Measurements from ENCODE around the gene KCNJ18.
"Not testable (repeated sequence)": the region's sequence is repeated elsewhere in the genome, so short reads cannot be mapped to it uniquely, and the experiment has no call there.

Gene KCNJ18

GRCh38 chr17:21671871-21672270 lies 20.5 kb upstream of the KCNJ18 start:
- DNase-seq = not testable (repeated sequence)

DNA sequence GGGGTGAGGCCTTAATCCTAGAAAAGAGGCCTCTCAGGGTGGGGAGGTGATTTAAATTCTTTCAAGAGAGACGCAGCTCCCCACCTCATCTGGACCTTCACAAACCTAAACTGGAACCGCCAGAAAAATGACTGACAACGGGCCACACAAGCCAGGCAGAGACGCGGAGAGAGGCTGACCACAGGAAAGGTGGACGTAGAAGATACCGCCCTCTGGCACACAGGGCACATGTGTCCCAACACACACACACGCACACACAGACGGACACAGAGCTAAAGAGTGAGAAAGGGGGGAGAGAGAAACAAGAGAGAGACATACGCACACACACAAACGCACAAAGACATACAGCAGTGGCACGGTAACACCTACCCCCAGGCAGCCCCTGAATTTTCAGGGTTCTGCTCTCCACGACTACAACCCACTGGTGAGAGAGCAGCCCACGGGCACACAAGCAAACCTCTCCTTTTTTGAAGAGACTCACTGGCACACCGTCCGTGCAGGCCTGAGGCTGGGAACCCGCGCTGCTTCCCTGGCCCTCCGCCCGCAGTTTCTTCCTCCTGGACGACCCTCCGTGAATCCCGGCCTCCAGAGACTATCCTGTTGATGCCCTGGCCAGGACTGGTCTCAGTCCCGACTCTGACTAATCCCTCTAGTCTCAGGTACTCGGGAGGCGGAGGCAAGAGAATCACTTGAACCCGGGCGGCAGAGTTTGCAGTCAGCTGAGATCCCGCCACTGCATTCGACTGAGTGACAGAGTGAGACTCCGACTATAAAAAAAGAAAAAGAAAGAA lies 18.7 kb upstream of the KCNJ18 start:
- not testable (repeated sequence) for DNase-seq

DNA sequence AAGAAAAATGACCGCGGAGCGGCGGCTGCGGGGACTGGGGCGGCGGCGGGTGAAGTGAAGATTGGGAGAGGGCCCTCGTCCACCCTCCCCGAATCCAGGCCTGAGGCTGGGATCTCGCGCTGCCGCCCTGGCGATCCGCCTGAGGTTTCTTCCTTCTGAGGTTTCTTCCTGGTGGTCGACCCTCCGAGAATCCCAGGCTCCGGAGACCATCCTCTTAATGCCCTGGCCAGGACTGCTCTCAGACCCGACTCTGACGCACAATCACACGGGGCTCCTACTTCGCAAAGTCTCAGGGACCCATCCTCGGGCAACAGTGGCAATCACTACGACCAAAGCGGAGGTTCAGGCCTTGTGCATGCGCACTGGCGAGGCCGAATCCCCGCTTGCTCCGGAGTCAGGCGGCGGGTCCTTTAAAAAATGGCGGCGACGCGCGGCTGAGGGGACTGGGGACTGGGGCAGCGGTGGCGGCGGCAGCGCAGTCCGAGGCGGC lies 18.0 kb upstream of the KCNJ18 start:
- DNase-seq = no peak

- DNase-seq = not testable (repeated sequence)
Measured at GRCh38 chr17:21674891-21675738, 17.2 kb upstream of the KCNJ18 start.

DNA sequence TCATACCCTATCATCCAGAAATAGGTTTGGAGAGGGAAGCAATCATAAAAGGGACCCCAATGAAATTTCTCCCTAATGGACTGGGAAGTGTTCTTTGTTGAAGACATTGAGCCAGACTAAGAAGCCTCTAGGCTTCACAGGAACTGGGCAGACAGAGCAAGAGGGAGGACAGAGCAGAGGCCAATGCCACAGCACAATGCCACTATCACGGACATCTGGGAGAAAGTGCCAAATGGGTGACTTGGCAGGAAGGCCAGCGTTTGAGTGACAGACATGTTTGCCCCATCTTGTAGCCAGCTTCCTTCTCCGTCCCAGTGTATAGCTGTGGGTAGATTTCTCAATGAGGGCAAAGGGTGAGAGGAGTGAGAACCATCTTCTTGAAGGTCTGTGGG lies 16.6 kb upstream of the KCNJ18 start:
- DNase-seq = not testable (repeated sequence)

- DNase-seq = no peak
Measured at GRCh38 chr17:21676281-21677111, 15.8 kb upstream of the KCNJ18 start.

- DNase-seq = no peak
Measured at GRCh38 chr17:21677126-21677910, 15.0 kb upstream of the KCNJ18 start.

DNA sequence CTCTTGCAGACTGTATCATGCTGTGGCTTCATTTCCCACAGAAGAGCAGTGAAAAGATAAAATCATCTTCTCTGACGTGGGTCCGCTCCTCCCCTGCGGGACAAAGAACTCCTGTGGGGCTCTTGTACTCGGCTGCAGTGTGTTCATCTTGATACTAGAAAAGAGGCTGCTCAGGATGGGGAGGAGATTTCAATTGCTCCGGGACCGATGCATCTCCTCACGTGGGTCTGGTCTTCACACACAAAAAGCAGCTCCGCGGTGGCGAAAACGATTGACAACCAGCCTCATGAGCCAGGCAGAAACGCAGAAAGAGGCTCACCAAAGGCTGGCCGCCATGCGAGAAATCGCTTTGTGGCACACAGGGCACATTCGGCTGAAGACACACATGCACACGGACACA lies 14.4 kb upstream of the KCNJ18 start:
- no peak for DNase-seq

DNA sequence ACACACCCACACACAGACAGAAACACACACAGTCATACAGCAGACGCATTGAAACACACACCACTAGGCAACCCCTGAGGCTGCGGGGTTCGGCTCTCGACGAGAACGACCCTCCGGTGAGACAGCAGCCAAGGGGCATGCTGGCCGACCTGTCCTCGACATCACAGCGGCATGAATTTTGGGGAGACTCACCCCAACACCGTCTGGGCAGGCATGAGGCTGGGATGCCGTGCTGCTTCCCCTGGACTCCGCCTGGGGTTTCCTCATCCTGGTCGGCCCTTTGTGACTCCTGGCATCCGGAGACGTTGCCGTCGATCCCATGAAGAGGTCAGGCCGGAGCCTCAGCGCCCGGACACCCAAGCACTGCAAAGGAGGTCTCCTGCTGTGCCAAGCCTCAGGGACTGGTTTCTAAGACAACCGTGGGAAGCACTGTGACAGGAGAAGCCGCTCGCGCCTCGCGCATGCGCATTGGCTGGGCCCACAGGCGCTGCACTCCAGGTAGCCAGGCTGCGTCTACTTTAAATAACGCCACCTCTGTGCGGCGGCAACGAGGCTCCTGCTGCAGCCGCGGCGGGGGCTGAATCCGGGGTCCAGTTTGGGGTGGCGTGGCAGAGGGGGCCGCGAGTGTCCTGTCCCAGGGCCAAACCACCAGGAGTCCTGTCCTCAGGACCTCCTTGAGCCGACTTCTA lies 13.8 kb upstream of the KCNJ18 start:
- no peak for DNase-seq

GRCh38 chr17:21679256-21680146 lies 12.8 kb upstream of the KCNJ18 start:
- no peak for DNase-seq

DNA sequence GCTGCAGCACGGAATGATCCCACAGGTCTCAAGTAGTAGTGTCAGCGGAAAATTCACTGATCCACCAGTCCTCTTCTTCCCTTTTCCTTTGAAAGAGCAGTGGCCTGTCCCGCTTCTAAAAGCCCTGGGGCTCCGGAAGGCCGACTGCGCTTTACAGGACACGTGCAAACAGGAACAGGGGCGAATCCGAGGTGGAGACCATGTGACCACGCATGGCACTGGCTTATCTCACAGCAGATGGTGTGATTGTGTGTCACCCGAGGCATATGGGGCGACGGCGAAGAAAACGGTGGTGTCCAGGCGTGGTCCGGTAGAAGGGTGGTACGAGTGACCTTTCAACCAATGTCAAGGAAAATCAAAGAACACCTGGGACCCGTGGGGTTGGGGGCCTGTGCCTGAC lies 12.0 kb upstream of the KCNJ18 start:
- DNase-seq = no peak

- not testable (repeated sequence) for DNase-seq
Measured at GRCh38 chr17:21680850-21681351, 11.4 kb upstream of the KCNJ18 start.

DNA sequence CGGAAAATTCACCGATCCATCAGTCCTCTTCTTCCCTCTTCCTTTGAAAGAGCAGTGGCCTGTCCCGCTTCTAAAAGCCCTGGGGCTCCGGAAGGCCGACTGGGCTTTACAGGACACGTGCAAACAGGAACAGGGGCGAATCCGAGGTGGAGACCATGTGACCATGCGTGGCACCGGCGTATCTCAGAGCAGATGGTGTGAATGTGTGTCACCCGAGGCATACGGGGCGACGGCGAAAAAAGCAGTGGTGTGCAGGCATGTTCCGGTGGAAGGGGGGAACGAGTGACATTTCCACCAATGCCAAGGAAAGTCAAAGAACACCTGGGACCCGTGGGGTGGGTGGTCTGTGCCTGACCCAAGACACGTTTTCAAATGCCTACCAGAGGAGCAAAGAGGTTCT lies 10.7 kb upstream of the KCNJ18 start:
- DNase-seq = not testable (repeated sequence)

GRCh38 chr17:21682130-21682529 lies 10.2 kb upstream of the KCNJ18 start:
- DNase-seq = not testable (repeated sequence)

DNA sequence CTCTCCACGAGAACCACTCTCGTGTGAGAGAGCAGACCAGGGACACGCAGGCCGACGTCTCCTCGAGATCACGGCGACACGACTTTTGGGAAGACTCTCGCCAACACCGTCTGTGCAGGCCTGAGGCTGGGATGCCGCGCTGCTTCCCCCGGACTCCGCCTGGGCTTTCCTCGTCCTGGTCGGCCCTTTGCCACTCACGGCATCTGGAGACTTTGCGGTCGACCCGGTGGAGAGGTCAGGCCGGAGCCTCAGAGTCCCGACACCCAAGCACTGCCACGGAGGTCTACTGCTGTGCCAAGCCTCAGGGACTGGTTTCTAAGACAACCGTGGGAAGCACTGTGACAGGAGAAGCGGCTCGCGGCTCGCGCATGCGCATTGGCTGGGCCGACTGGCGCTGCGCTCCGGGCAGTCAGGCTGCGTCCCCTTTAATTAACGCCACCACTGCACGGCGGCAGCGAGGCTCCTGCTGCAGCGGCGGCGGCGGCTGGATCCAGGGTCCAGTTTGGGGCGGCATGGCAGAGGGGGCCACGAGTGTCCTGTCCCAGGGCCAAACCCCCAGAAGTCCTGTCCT lies 9.1 kb upstream of the KCNJ18 start:
- not testable (repeated sequence) for DNase-seq

DNA sequence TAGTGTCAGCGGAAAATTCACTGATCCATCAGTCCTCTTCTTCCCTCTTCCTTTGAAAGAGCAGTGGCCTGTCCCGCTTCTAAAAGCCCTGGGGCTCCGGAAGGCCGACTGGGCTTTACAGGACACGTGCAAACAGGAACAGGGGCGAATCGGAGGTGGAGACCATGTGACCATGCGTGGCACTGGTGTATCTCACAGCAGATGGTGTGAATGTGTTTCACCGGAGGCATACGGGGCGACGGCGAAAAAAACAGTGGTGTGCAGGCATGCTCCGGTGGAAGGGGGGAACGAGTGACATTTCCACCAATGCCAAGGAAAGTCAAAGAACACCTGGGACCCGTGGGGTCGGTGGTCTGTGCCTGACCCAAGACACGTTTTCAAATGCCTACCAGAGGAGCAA lies 8.4 kb upstream of the KCNJ18 start:
- DNase-seq = not testable (repeated sequence)

DNA sequence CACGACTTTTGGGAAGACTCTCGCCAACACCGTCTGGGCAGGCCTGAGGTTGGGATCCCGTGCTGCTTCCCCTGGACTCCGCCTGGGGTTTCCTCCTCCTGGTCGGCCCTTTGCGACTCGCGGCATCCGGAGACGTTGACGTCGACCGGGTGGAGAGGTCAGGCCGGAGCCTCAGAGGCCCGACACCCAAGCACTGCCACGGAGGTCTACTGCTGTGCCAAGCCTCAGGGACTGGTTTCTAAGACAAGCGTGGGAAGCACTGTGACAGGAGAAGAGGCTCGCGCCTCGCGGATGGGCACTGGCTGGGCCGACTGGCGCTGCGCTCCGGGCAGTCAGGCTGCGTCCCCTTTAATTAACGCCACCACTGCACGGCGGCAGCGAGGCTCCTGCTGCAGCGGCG lies 7.9 kb upstream of the KCNJ18 start:
- not testable (repeated sequence) for DNase-seq

DNA sequence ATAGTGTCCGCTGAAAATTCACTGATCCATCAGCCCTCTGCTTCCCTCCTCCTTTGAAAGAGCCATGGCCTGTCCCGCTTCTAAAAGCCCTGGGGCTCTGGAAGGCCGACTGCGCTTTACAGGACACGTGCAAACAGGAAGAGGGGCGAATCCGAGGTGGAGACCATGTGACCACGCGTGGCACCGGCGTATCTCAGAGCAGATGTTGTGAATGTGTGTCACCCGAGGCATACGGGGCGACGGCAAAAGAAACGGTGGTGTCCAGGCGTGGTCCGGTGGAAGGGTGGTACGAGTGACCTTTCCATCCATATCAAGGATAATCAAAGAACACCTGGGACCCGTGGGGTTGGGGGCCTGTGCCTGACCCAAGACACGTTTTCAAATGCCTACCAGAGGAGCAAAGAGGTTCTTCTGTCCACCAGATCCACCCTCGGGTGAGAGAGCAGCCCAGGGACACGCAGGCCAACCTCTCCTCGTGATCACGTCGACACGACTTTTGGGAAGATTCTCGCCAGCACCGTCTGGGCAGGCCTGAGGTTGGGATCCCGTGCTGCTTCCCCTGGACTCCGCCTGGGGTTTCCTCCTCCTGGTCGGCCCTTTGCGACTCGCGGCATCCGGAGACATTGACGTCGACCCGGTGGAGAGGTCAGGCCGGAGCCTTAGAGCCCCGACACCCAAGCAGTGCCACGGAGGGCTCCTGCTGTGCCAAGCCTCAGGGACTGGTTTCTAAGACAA lies 7.1 kb upstream of the KCNJ18 start:
- not testable (repeated sequence) for DNase-seq

Measured in NCI-H1436 treated with DMSO at 0.1 percent for 48 hours (cell line).